ENCODE data around the gene ITPKC. TPM values are rescaled to one million over a fixed set of nuclear protein-coding genes. Genes with fewer than 3 reads are reported as not detected.
A peak's percentile ranks its signal among the peaks of the same experiment; 100 is the strongest.

ITPKC gene
- total and polyA plus RNA-seq, 9 of the 15 experiments (the other 6 are each of a cell fraction or from before 2014, with no cell fraction given), result 0.08 to 9.3 (median 5.8) TPM

DNA sequence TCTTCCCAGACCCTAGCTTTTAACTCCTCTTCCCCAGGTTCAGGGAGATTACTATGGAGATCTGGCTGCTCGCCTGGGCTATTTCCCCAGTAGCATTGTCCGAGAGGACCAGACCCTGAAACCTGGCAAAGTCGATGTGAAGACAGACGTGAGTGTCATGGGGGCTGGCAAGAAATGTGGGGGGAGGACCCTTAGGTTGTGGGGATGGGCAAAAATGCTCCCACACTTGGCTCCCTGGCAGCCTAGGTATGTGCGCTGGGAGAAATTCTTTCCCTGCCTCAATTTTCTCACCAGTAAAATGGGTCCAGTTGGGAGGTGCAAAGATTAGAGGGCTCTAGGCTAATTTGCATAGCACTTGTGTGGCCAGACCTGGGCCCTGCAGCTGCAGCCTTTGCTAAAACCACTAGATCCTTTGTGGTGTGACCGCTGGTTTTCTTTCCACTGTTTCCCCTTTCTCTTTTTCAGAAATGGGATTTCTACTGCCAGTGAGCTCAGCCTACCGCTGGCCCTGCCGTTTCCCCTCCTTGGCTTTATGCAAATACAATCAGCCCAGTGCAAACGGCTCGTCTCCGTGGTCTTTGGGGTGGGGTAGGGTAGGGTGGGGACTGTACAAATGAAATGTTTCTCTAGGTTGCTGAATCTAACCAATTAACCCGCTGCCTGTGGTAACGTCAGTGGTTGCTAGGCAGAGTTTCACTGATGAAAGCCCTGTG lies 60.2 kb downstream of the ITPKC start (continued):
- TF ChIP-seq CREM (IDR thresholded peaks at IDR 0.05; ENCODE audit: low read depth) (peak; percentile 97), CBX8 (IDR thresholded peaks at IDR 0.05; ENCODE audit: borderline replicate concordance, extremely low read depth, low read depth, low read length, poor library complexity, severe bottlenecking) (no peak), CHD4 (IDR thresholded peaks at IDR 0.05; ENCODE audit: insufficient read depth, insufficient replicate concordance, low read depth, low read length, poor library complexity, severe bottlenecking) (peak; percentile 89), POU5F1 (IDR thresholded peaks at IDR 0.05; ENCODE audit: borderline replicate concordance, low read depth, low read length, partially characterized antibody) (no peak), ZNF217 (CRISPR knock-in tag; IDR thresholded peaks at IDR 0.05) (no peak), ZNF384 (IDR thresholded peaks at IDR 0.05; ENCODE audit: low read depth, low read length) (no peak), CHD1 (IDR thresholded peaks at IDR 0.05; ENCODE audit: low read length) (peak; percentile 41), SMARCE1 (IDR thresholded peaks at IDR 0.05) (0 out of 2 replicates have a peak, but pooled peaks have one; percentile 8), PTTG1 (tag; IDR thresholded peaks at IDR 0.05; ENCODE audit: low read depth) (no peak), XRCC4 (IDR thresholded peaks at IDR 0.05; ENCODE audit: extremely low read depth, insufficient read depth, insufficient read length) (no peak), SMARCC2 (IDR thresholded peaks at IDR 0.05; ENCODE audit: low read depth) (no peak), KDM1A (IDR thresholded peaks at IDR 0.05) (peak; percentile 87 to 96), HCFC1 (IDR thresholded peaks at IDR 0.05; ENCODE audit: low read depth, low read length) (0 out of 2 replicates have a peak, but pooled peaks have one; percentile 14)
- TF ChIP-seq, protein P1, sequence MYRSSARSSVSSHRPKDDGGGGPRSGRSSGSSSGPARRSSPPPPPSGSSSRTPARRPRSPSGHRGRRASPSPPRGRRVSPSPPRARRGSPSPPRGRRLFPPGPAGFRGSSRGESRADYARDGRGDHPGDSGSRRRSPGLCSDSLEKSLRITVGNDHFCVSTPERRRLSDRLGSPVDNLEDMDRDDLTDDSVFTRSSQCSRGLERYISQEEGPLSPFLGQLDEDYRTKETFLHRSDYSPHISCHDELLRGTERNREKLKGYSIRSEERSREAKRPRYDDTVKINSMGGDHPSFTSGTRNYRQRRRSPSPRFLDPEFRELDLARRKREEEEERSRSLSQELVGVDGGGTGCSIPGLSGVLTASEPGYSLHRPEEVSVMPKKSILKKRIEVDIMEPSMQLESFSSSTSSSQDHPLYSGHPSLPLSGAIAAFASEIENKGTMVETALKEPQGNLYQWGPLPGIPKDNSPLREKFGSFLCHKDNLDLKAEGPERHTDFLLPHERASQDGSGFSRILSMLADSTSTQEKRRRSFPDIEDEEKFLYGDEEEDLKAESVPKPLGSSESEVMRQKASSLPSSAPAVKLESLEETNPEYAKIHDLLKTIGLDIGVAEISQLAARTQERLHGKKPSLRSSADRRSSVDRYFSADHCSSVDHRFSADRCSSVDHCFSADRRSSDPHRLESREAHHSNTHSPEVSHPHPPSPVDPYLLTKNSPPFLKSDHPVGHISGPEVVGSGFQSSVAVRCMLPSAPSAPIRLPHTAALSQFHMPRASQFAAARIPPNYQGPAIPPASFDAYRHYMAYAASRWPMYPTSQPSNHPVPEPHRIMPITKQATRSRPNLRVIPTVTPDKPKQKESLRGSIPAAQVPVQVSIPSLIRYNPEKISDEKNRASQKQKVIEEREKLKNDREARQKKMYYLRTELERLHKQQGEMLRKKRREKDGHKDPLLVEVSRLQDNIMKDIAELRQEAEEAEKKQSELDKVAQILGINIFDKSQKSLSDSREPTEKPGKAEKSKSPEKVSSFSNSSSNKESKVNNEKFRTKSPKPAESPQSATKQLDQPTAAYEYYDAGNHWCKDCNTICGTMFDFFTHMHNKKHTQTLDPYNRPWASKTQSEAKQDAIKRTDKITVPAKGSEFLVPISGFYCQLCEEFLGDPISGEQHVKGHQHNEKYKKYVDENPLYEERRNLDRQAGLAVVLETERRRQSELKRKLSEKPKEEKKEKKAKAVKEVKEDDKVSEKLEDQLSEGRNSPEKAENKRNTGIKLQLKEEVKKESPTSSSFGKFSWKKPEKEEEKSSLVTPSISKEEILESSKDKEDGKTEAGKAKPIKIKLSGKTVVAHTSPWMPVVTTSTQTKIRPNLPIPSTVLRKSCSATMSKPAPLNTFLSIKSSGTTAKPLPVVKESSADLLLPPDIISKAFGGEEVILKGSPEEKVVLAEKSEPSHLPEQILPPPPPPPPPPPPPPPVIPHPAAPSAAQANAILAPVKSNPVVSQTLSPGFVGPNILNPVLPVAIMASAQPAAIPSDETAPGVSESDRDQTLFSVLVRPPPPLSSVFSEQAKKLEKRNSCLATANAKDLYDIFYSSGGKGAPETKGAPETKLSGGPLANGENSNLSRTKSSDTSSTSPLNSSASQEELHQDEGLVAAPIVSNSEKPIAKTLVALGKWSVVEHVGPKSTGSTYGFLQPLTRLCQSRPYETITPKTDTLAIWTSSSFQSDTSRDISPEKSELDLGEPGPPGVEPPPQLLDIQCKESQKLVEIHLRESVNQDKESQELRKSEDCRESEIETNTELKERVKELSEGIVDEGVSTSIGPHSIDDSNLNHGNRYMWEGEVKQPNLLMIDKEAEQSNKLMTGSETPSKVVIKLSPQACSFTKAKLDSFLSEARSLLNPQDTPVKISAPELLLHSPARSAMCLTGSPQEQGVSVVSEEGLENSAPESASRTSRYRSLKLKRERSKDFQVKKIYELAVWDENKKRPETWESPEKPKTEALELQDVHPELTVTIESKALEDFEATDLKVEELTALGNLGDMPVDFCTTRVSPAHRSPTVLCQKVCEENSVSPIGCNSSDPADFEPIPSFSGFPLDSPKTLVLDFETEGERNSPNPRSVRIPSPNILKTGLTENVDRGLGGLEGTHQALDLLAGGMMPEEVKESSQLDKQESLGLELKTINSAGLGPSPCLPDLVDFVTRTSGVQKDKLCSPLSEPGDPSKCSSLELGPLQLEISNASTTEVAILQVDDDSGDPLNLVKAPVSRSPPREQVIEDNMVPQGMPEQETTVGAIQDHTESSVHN (IDR thresholded peaks at IDR 0.05; ENCODE audit: borderline replicate concordance in 1 of 2, low read depth in 1 of 2), result no peak
- TF ChIP-seq, protein P2, sequence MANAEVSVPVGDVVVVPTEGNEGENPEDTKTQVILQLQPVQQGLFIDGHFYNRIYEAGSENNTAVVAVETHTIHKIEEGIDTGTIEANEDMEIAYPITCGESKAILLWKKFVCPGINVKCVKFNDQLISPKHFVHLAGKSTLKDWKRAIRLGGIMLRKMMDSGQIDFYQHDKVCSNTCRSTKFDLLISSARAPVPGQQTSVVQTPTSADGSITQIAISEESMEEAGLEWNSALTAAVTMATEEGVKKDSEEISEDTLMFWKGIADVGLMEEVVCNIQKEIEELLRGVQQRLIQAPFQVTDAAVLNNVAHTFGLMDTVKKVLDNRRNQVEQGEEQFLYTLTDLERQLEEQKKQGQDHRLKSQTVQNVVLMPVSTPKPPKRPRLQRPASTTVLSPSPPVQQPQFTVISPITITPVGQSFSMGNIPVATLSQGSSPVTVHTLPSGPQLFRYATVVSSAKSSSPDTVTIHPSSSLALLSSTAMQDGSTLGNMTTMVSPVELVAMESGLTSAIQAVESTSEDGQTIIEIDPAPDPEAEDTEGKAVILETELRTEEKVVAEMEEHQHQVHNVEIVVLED (CRISPR knock-in tag; IDR thresholded peaks at IDR 0.05), result no peak
- TF ChIP-seq, protein P3, sequence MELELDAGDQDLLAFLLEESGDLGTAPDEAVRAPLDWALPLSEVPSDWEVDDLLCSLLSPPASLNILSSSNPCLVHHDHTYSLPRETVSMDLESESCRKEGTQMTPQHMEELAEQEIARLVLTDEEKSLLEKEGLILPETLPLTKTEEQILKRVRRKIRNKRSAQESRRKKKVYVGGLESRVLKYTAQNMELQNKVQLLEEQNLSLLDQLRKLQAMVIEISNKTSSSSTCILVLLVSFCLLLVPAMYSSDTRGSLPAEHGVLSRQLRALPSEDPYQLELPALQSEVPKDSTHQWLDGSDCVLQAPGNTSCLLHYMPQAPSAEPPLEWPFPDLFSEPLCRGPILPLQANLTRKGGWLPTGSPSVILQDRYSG (tag; conservative IDR thresholded peaks at IDR 0.05; ENCODE audit: low read depth), result no peak
